22Rv1 (cell line): Measurements from ENCODE around the gene XPC.

Experiments used
- ZFX ChIP-seq: fragments of 450-650 bp; IDR thresholded peaks from 2 replicates; pipeline ENCODE4 v1.6.1; 2017; ENCODE audit warnings: antibody characterized with exemption, borderline replicate concordance
- TF ChIP-seq, protein P1 (sequence below): fragments of 450-650 bp; IDR thresholded peaks from 2 replicates; pipeline ENCODE4 v1.5.1; 2017; ENCODE audit warnings: mild to moderate bottlenecking

GRCh38 chr3:14154895-14155440, 23.4 kb downstream of the XPC start:
- TF ChIP-seq, protein P1, sequence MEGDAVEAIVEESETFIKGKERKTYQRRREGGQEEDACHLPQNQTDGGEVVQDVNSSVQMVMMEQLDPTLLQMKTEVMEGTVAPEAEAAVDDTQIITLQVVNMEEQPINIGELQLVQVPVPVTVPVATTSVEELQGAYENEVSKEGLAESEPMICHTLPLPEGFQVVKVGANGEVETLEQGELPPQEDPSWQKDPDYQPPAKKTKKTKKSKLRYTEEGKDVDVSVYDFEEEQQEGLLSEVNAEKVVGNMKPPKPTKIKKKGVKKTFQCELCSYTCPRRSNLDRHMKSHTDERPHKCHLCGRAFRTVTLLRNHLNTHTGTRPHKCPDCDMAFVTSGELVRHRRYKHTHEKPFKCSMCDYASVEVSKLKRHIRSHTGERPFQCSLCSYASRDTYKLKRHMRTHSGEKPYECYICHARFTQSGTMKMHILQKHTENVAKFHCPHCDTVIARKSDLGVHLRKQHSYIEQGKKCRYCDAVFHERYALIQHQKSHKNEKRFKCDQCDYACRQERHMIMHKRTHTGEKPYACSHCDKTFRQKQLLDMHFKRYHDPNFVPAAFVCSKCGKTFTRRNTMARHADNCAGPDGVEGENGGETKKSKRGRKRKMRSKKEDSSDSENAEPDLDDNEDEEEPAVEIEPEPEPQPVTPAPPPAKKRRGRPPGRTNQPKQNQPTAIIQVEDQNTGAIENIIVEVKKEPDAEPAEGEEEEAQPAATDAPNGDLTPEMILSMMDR, result no peak
- TF ChIP-seq ZFX, result no peak
